CD4-positive, alpha-beta T cell treated with Interleukin-2 at 100 ng/mL for 4 hours (primary cell): ENCODE results near the gene TEDC1.

Source experiments
- DNase-seq: peaks from one replicate; pipeline ENCODE4 v3.0.0-alpha.2; 2020; ENCODE audit warnings: low spot score

TEDC1 gene

DNA sequence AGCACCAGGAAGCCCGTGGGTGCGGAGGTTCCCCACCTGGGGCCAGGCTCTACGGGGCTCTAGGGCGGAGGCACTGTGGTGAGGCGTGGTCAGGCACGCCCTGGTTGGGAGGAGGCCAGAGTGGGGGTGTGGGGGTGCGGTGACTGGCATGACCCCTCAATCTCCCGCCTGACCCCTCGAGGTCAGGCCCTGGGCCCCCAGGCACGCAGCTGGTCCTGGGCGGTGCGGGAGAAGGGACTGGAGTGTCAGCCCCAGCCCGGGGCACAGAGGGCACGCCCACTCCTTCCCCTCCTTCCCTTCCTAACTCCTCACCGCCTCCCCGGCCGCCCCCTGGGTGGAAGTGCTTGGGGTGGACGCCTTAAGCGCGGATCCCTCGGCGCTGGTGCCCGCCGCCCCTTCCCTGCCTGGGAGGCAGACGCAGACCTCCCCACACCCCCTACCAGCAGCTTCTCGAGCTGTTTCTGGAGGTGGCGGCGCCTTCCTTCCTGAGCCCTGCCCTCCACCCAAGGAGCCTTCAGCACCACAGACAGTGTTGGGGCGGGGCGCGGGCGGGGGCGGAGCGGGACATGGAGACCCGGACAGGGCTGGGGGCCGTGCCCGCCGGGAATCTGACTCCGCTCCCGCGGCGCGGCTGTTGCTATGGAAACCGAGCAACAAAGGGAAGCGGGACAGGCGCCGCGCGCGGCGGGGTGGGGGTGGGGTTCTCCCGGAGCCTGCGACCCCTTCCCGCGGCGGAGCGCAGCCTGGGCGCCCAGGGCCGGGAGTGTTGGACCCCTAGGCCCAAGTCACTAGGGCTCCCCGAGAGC, 17.2 kb upstream of the TEDC1 start:
- DNase-seq = peak; percentile 92

- DNase-seq = peak; percentile 66
These were observed 16.4 kb upstream of the TEDC1 start, which contains the start of gene CRIP2 for GRCh38 chr14:105474483-105475268. Gene CRIP2, plus strand, starts transcription at chr14:105474821. Its CDS starts 42 bp downstream, at chr14:105474863.

- peak; percentile 32 for DNase-seq
These were observed 15.6 kb upstream of the TEDC1 start for GRCh38 chr14:105475269-105476096.

GRCh38 chr14:105476097-105476830, 14.8 kb upstream of the TEDC1 start:
- no peak for DNase-seq

GRCh38 chr14:105476831-105477659, 14.0 kb upstream of the TEDC1 start:
- peak; percentile 12 for DNase-seq

DNA sequence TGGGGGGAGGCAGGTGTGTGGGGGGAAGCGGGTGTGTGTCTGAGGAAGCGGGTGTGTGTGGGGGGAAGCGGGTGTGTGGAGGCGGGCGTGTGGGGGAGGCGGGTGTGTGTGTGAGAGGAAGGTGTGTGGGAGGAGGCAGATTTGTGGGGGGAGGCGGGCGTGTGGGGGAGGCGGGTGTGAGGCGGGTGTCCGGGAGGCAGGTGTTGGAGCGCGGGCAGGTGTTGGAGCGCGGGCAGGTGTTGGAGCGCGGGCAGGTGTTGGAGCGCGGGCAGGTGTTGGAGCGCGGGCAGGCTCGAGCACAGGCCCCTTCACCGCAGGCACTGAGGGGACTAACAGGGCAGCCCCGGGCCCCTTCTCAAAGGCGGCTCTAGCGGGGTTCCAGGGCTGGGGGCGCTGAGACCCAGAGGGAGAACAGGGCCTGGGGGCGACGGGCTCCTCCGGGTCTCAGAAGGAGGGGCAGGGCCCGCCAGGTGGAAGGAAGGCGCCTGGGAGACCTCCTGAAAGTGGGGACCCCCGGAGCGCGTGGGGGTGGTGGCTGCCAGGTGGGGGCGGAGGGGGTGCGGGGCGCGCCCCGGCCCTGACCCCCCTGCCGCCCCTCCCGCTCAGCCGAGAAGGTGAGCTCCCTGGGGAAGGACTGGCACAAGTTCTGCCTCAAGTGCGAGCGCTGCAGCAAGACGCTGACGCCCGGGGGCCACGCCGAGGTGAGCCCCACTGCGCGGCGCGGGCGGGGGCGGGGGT, 13.2 kb upstream of the TEDC1 start:
- DNase-seq = peak; percentile 73

GRCh38 chr14:105478398-105479251, 12.4 kb upstream of the TEDC1 start:
- DNase-seq = peak; percentile 36

DNA sequence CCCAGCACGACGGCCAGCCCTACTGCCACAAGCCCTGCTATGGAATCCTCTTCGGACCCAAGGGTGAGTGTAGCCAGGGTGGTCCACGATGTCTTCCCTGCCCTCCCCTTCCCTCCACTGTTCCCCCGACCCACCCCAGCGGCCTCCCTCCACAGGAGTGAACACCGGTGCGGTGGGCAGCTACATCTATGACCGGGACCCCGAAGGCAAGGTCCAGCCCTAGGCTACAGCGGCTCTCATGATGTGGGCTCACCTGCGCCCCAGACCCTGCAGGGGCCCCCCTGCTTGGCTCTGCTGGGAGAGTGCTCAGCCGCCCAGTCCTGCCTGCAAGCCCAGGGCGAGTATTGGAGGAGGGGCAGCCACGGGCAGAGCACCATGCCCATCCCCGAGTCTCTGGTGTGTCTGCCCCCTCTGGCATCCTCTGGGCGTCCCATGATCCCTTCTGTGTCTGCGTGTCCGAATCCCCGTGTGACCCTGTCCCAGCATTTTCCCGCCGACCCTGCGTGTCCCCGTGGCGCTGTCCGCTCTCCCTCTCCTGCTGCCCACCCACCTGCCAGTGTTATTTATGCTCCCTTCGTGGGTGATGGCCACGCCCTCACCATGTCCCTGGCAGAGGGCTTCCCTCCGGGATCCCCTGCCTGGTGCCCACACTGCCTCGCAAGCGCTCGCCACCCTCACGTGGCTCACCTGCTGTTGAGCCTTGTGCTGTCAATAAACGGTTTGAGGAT, 11.5 kb upstream of the TEDC1 start:
- DNase-seq = peak; percentile 1

DNA sequence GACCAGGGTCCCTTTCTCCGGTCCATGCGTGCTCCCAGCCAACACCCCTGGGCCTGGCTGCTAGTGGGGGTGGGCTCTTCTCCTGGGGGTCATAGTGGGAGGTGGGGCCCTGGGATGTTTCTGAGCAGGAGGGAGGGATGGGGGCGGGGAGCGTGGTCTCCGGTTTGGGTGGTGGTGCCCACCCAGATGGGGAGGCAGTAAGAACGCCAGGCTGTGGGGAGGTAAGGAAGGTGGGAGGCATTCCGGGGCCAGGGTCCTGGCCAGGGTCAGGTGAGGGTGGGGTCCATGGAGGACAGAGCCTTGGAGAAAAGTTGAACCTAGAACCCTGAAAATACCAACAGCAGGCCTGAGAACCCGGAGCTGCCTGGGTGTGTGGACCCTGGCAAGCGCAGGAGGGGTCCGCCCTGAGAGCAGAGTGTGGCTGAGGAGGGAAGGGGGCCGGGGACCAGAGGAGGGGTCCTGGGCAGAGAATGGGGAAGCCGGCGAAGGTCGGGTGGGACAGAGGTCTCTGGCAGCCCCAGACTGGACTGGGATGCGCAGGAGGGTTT, 10.8 kb upstream of the TEDC1 start:
- DNase-seq = no peak

GRCh38 chr14:105480807-105481801, 9.9 kb upstream of the TEDC1 start:
- DNase-seq = peak; percentile 94

DNA sequence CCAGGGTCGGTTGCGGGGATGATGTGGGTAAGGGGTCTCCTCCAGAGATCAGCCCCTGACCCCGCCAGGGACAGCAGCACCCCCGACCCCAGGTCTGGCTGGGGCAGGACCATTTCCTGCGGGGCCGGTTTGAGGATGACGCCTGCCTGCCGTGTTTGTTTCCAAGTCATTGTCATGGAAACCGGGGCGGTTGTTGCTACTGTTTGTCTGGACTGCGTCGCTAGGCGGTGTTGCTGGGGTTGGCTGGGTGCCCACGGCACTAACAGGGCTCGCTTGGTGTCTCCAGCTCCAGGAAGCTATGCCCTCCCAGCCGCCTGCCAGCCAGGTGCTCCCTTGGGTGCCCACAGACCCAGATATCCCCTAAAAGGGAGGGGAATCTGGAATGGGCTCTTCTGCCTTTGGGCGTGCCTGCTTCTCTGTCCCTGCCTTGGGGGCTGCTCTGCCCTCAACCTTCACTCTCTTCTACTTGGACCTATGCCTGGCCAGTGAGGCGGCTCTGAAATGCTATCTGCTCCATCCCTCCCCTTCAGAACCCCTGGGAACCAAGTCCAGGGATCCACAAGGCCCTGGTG, 9.1 kb upstream of the TEDC1 start:
- DNase-seq = peak; percentile 99

DNA sequence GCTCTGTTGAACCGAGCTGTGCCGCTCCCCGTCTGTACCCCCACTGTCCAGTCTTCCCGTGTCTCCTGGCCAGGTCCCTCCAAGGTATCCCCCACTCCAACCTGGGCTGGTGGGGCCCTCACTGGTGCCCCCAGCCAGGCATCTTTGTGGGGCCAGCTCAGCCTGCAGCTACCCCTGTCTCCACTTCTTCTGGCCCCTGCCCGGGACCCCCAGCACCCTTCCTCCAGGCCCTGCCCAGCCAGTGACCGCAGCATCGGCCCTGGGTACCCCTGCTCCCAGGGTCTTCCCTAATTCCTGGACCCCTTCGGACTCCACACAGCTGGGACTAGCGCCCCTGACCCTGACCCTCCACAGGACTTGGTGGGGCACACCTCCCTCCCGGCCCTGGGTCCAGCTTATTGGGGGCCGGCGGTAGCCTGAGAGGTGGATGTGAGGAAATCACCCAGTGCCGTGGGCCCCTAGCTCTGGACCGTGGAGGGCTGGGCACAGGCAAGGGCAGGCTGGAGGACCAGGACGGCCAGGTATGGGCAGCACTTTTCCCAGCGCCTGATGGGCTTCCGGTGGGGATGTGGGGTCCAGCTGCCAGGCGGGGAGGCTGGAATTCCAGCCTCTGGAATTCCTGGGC, 8.4 kb upstream of the TEDC1 start:
- no peak for DNase-seq

GRCh38 chr14:105483300-105484068, 7.6 kb upstream of the TEDC1 start:
- DNase-seq = no peak

- peak; percentile 88 for DNase-seq
These were observed 6.7 kb upstream of the TEDC1 start for GRCh38 chr14:105484069-105484996.
